Ascending aorta (tissue), 2 donors: ENCODE data around the gene PIGX. TPM values are rescaled to one million over a fixed set of nuclear protein-coding genes. Genes with fewer than 3 reads are reported as not detected.
"Not testable (repeated sequence)": the region's sequence is repeated elsewhere in the genome, so short reads cannot be mapped to it uniquely, and the experiment has no call there.

ENCODE experiments used
- DNase-seq, 2 donors: peaks; one replicate each; pipeline ENCODE4 v3.0.0-alpha.2; 2019; ENCODE audit warnings: low spot score in 2 of 2
- H3K27ac ChIP-seq, 2 donors: fragments of 200-600 bp; sonication (generic); one replicate each; pipeline ENCODE4 v1.5.1; 2016 to 2017; ENCODE audit warnings: mild to moderate bottlenecking in 1 of 2
- H3K27me3 ChIP-seq: fragments of 200-600 bp; sonication (generic); one replicate; pipeline ENCODE4 v1.5.1; 2017
- H3K36me3 ChIP-seq, 2 donors: fragments of 200-600 bp; sonication (generic); one replicate each; pipeline ENCODE4 v1.5.1; 2016
- H3K4me1 ChIP-seq, 2 donors: fragments of 200-600 bp; sonication (generic); one replicate each; pipeline ENCODE4 v1.5.1; 2016 to 2017; ENCODE audit warnings: mild to moderate bottlenecking in 1 of 2
- H3K4me3 ChIP-seq, 2 donors: fragments of 200-600 bp; sonication (generic); one replicate each; pipeline ENCODE4 v1.5.1; 2016 to 2017; ENCODE audit warnings: mild to moderate bottlenecking in 1 of 2
- H3K9me3 ChIP-seq, 2 donors: fragments of 200-600 bp; sonication (generic); one replicate each; pipeline ENCODE4 v1.5.1; 2016
- CTCF ChIP-seq, 3 experiments: fragments of 200-600 bp in 2 of 3; fragments of 450-650 bp in 1 of 3; sonication (generic) in 2 of 3; IDR thresholded peaks; one replicate each; pipeline ENCODE4 v1.5.1; 2016 to 2019; ENCODE audit warnings: antibody characterized with exemption in 3 of 3, mild to moderate bottlenecking in 1 of 3, moderate library complexity in 1 of 3
- intact Hi-C: fragments of 100-400 bp; cut with DNase I; formaldehyde crosslinking; loops from one replicate; pipeline ENCODE4 v1.15.1; 2023
- total RNA-seq: library from RNA; depleted of rRNA; stranded (reverse); fragments of >200 nt; gene quantifications from one replicate; pipeline ENCODE4 v1.1.0, GENCODE V29; 2016

PIGX gene
- total RNA-seq, 1 donor from 2014 or later = 47.7 TPM

GRCh38 chr3:196739671-196740480, 27.7 kb downstream of the PIGX start, which contains the start of gene PAK2:
PAK2 (plus strand) TSS chr3:196739857; CDS start chr3:196782647, 42,790 bp downstream.
- Histone ChIP-seq H3K36me3 (no peaks in the 10 kb centered on the region), H3K4me3 (peak within 1 kb of the TSS; percentile 80 to 92), H3K4me1 (peaks cover 4 to 12% of the 10 kb centered on the region in 2 donors), H3K27ac (peak within 1 kb of the TSS; percentile 98 to 99), H3K9me3 (no peaks in the 10 kb centered on the region), H3K27me3 (no peaks in the 10 kb centered on the region)
- TF ChIP-seq CTCF (IDR thresholded peaks at IDR 0.05) = no peak
- peak; percentile 70 to 95 for DNase-seq
- intact Hi-C loops = loop anchor here (1.0 to 5.0 kb wide), 5 partner anchors 28 to 1298 kb away; partner anchors contain the start of genes ACAP2, CEP19, NCBP2 and PIGX

GRCh38 chr3:196740481-196741248, 28.5 kb downstream of the PIGX start:
- intact Hi-C loops = loop anchor here (1.0 to 5.0 kb wide), 3 partner anchors 127 to 1298 kb away; partner anchors contain the start of genes ACAP2, RNF168 and SENP5
- no peaks in the 10 kb centered on the region for H3K9me3 ChIP-seq
- no peak for TF ChIP-seq CTCF (IDR thresholded peaks at IDR 0.05)
- peak overlapping the region; percentile 80 to 92 for H3K4me3 ChIP-seq
- H3K27me3 ChIP-seq = no peaks in the 10 kb centered on the region
- H3K4me1 ChIP-seq = peaks cover 4 to 12% of the 10 kb centered on the region in 2 donors
- H3K36me3 ChIP-seq = no peaks in the 10 kb centered on the region
- no peak for DNase-seq
- H3K27ac ChIP-seq = peak overlapping the region; percentile 98 to 99

- peak overlapping the region; percentile 98 to 99 for H3K27ac ChIP-seq
- H3K4me1 ChIP-seq = peaks cover 4 to 12% of the 10 kb centered on the region in 2 donors
- no peak for DNase-seq
- intact Hi-C loops = loop anchor here (5.0 kb wide), 2 partner anchors 239 to 1299 kb away; partner anchors contain the start of genes ACAP2 and RNF168
- no peaks in the 10 kb centered on the region for H3K27me3 ChIP-seq
- peak overlapping the region; percentile 80 to 92 for H3K4me3 ChIP-seq
- no peaks in the 10 kb centered on the region for H3K36me3 ChIP-seq
- H3K9me3 ChIP-seq = no peaks in the 10 kb centered on the region
- no peak for TF ChIP-seq CTCF (IDR thresholded peaks at IDR 0.05)
Measured at GRCh38 chr3:196741249-196741889, 29.2 kb downstream of the PIGX start.

GRCh38 chr3:196743569-196743968, 31.4 kb downstream of the PIGX start:
- DNase-seq, H3K4me3 ChIP-seq, H3K9me3 ChIP-seq, H3K27me3 ChIP-seq, H3K27ac ChIP-seq, H3K36me3 ChIP-seq: not testable (repeated sequence)
- intact Hi-C loops = loop anchor here (5.0 kb wide), 2 partner anchors 241 to 1301 kb away; partner anchors contain the start of genes ACAP2 and RNF168
- H3K4me1 ChIP-seq = peaks cover 4 to 12% of the 10 kb centered on the region in 2 donors

- no peaks in the 10 kb centered on the region for H3K27me3 ChIP-seq
- no peak overlapping the region for H3K27ac ChIP-seq
- TF ChIP-seq CTCF (IDR thresholded peaks at IDR 0.05) = no peak
- intact Hi-C loops = no loop called here
- H3K9me3 ChIP-seq = no peaks in the 10 kb centered on the region
- DNase-seq = no peak
- no peaks in the 10 kb centered on the region for H3K36me3 ChIP-seq
- H3K4me1 ChIP-seq = no peaks in the 10 kb centered on the region
- no peak overlapping the region for H3K4me3 ChIP-seq
Measured at GRCh38 chr3:196749125-196749524, 36.9 kb downstream of the PIGX start.
